NCI-H146 treated with DMSO at 0.1 percent for 48 hours (cell line): ENCODE results near the gene MAD1L1.

Source experiments
- DNase-seq: peaks from one replicate; lab custom pipeline; 2025; ENCODE audit not compliant: unreplicated experiment; lab: John Stamatoyannopoulos, UW

The MAD1L1 gene

DNA sequence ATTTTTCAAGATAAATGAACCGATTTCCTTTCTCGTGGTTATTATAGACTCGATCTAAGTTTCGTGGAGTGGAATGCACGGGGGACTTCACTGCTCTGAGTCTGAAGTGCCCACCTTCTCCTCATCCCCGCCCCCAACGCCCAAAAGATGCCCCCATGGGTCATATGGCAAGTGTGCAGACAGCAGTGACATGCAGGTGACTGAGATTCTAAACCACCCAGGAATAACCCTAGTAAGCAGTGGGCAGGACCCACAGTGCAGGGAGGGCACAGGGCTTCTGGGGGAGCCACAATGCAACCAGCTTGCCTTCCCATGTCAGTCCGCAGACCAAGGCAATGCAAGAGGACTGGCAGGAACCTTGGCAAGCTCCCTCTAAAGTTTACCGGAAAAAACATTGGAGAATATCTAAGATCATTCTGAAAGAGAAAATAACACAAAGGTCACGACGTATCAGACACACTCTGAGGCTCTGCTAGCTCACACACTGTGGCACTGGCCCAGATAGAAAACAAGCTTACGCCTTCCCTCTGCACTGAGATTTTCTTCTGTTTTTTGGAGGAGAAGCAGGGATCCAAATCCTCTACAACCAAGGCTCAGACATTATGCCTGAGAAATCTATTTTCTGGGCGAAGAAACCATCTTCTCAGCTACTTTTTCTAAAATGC, 239.6 kb downstream of the MAD1L1 start:
- no peak for DNase-seq

DNA sequence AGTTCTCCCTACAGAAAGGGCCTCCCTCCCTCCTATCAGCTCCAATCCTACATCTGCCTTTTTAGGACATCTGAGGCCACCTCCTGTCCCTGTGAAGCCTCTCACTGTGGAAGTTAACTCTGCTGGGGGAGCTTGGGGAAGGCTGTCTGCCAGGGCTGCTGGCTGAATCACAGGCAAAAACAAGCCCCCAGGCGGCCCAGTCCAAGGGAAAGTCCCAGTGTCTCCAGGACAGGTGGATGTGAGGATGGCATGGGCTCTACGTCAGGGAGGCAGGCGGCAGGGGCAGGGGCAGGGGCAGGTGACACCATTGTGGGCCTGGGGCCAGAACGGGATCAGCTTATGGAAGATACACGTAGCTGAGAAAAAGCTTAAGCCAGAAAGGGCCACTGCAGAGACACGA, 240.2 kb downstream of the MAD1L1 start:
- no peak for DNase-seq

DNA sequence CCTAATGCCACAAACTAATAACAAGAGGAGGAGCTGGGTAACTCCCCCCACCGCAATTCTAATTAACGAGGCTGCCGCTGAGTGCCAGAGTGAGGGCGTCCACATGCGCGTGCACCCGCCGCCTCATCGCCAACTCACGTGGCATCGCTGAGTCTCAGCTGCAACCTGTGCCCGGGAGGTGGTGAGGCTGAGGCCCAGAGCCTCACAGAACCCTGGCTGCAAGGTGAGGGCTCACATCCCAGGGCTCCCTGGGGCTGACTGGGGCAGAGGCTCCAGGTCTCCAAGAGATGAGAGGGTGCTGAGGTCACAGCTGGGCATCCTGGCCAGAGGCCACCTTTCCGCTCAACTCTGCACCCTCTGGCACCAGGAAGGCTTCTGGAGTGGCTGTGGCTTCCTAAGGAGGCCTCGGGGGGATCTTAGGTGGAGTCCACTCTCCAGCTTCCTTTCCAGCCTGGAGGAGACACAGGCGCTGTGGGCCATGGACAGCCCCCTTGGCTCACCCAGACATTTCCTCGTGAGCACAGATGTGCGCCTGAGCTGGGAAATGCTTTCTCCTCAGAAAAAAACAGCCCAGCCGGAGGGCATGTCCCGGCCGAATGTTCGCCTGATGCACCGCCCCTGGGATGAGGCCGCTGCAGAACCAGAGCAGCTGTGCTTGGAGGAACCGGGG, 242.6 kb downstream of the MAD1L1 start:
- DNase-seq = no peak

DNA sequence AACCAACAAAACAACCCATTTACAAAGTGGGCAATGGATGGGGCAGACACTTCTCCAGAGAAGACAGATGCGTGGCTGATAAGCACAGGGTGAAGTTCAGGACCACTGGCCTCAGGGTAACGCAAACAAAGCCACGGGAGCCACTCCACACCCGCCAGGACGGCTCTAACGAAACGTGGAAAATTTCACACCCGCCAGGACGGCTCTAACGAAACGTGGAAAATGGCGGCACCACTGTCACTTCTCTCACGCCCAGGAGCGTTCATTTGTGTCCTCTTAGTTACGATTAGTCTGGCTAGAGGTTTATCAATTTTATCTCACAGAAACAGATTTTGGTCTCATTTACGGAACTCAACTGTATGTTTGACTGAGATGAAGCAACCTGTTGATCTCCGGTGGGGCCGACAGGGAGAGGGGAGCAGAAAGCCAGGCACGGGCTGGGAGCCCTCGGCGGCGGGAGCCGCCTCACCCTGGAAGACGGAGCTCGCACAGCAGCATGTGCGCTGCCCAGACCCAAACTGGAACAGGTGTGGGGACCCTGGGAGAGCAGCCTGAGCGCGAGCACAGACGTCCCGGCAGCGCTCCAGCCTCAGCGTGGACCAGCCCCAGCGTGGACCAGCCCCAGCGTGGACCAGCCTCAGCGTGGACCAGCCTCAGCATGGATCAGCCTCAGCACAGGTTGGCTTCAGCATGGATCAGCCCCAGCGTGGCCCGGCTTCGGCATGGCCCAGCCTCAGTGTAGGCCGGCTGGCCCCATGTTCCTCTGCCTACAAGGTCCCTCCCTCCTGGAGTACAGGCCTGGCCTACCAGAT, 243.5 kb downstream of the MAD1L1 start:
- no peak for DNase-seq

DNA sequence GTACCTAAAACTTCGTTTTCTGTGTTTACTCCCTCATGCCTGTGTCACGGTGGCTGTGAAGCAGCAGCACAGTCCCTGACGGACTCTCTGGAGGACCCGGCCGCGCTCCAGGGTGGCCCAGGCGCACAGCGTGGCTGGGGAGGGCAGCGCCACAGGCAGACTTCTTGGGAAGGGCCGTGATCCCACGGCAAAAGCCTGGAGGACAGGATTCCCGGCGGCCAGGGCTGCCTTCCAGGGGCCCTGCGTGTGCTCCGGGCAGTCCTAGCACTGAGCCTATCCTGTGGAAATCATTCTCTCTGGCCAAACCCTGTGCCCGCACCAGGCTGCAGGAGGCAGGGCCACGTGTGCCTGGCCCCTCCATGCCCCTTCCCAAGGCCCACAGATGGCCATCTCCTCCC, 244.2 kb downstream of the MAD1L1 start:
- DNase-seq = no peak

DNA sequence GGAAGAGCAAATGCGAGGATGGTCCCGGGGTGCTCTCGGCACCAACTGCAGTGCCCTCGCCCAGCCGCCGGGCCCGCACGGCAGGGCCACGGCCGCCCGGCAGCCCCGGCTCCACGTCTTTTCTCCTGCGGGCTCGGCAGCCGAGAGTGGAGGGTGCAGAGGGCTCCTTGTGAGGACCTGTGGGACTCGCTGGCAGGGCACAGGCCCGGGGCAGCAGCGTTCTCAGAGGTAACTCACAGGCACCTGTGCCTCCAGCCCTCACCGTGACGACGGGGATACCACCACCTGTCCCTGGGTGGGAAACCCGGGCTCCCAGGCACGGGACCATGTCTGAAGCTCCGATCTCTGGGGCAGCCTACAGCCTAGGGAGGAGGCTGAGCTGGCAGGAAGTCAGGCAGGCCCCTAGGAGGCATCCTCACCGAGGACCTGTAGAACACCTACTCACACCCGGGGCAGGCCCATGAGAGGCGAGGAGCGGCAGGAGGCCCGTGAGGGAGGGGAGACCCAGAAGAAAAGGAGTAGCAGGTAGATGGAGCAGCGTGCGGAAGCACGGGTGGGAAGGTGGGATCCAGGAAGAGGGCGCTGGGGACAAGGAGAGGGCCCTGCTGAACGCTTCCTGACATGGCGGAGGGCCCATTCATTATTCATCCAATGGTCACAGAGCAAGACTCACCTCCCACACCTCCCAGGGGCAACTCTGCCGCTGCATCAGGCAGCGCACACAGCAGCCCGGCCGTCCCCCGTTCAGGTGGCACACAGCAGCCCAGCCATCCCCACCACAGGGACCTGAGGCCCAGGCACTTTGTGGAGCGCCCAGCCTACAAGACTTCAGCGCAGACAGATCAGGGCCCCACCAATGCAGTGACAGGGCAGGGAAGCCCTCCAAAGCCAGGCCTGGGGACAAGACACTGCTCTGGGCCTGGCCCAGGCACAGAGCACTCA, 244.9 kb downstream of the MAD1L1 start:
- DNase-seq = no peak

DNA sequence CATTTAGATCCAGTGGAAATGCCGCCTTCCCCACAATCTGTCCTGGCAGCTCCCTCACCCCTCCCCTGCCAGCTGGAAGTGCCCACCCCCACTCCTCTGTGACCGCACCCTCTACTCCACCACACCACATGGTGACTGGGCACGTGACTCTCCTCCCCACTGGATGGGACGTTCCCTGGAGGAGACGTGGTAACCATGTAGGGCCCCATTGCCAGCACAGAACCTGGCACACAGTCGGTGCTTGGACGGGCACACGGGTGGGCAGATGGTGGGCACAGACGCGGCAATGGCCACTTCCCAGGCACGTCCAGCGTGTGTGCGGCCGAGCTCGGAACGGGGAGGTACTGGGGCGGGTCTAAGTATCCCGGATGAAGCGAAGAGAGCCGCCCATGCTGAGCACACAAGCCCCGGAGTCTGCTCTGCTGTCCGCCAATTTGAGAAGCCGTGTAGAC, 245.6 kb downstream of the MAD1L1 start:
- no peak for DNase-seq

DNA sequence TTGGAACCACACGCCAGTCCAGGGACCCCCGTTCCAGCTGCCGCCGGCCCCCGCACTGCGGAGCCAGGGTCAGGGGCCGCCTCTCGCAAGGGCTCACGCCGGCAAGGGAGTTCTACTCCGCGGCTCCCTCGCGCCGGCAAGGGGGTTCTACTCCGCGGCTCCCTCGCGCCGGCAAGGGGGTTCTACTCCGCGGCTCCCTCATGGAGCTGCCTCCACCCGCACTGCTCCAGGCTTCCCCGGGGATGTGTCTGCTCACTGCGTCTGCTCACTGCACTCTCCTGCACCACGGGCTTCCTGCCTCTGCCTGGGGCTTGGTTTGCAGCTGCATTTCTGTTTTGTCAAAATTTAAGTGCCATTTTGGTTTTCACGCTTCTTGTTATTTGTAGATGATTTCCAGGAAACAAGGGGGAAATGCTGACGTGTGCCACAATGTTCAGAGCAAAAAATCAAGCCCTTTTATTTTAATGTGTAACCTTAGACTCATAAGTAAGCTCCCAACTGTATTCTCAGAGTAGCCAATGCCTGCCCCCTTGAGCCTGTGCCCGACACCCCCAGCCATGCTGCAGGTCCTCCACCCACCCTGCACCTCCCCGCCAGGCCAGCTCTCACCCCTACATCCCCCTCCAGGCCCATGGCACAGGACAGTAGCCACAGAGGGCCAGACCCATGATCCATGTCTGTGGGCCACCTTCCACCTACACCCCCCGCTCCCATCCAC, 246.2 kb downstream of the MAD1L1 start:
- no peak for DNase-seq

DNA sequence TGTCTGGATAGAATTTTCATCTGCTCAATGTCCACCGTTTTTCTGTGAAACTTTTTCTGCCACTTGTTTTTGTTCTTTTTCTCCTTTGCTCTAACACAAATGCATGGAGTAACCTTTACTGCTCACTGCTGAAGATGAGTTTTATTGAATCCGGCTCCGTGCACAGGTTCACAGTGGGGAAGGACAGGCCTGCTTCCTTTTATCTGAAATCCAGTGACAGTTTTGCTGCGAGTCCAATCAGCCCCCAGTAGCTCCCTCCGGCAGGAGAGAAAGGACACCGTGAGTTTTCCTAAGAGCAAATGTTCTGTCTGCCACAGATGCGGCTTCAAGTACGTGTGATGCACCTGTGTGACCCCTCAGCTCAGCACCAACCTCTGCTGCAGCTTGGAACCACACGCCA, 246.8 kb downstream of the MAD1L1 start:
- DNase-seq = no peak

DNA sequence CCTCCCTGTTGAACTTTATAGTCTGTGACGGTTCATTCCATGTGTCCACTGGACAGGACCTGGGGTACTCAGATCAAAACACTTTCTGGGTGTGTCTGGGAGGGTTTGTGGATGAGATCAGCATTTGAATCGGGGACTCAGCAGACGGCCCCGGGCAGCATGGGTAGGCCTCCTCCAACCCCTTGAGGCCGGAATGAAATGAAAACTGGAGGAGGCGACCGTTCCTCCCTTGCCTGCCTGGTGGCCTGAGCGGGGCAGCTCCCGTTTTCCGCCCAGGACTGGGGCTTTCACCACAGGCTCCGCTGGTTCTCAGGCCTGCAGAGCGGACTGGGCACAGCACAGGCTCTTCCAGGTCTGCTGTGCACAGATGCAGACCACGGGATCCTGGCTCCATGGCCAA, 247.7 kb downstream of the MAD1L1 start:
- DNase-seq = no peak

DNA sequence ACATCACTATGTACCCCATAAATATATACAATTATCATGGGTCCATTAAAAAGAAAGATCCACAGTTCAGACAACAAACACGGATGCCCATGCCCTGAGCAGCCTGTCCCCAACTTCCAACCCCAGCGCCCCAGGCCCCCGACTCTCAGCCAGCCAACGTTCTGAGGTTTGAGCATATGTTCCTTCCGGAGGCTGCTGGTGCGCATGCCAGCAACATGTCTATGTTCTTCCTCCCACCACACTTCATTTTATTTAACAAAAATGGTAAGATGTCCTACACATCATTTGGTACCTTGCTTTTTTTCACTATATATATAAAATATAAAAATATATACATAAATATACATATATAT, 250.9 kb downstream of the MAD1L1 start:
- no peak for DNase-seq

DNA sequence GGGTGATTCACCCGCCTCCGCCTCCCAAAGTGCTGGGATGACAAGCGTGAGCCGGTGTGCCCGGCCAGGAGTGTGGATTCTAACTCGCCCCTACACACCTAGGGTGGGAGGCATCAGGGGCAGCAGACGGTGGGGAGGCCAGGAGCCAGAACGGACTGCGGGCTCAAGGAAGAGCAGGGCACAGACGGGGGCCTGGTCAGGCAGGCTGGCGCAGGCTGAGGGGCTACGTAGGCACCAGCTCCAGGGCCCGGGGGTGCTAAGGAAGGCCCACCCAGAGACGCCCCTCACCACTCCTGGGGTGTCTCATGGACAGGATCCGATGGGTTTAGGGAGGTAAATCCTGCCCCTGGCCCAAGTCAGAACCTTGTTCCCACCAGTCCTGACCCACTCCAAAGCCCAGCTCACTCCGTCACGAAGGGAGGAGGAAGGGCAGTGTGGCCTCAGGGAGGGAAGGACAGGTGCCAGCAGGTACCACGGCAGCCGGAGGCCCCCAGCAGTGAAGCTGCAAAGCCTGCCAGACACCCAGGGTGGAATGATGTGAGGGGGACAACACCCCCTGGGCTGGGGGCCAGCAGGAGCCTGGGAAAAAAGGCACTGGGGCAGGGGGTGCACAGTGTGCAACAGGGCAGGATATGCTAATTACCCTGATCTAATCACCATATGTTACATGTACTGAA, 251.4 kb downstream of the MAD1L1 start:
- DNase-seq = no peak

DNA sequence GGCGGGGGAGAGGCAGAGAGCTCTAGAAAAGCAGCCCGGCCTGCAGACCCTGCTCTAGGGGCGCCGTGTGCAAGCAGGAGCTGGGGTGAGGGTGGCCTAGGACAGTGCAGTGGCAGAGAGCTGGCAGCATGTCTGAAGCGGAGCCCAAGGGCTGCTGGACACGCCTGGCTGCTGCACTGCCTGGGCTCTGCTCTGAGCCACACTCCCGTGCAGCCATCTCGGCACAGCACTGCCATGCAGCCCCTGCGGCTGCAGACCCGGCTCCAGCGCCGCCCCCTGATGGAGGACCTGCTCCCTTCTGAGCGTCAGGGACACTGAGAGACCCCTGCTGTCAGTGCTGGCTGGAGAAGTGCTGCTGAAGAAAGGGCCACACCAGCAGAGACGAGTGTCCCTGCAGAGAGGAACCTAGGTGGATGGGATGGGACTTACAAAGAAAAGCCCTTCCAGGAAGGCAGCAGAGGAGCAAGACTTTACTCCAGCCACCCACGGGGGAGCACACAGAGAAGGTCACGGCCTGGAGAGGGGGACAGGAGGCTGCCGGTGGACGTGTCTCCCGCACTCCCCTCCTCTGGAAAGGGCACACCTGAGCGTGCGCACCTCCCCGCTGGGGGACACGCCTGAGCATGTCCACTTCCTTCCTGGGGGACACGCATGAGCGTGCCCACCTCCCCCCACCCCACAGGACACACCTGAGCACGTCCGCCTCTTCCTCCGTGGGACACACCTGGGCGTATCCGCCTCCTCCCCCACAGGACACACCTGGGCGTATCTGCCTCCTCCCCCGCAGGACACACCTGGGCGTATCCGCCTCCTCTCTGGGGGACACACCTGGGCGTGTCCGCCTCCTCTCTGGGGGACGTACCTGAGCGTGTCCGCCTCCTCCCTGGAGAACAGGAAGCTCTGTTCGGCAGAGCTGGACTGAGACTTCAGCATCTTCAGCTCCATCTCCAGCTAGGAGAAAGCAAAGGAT, 252.9 kb downstream of the MAD1L1 start:
- no peak for DNase-seq

DNA sequence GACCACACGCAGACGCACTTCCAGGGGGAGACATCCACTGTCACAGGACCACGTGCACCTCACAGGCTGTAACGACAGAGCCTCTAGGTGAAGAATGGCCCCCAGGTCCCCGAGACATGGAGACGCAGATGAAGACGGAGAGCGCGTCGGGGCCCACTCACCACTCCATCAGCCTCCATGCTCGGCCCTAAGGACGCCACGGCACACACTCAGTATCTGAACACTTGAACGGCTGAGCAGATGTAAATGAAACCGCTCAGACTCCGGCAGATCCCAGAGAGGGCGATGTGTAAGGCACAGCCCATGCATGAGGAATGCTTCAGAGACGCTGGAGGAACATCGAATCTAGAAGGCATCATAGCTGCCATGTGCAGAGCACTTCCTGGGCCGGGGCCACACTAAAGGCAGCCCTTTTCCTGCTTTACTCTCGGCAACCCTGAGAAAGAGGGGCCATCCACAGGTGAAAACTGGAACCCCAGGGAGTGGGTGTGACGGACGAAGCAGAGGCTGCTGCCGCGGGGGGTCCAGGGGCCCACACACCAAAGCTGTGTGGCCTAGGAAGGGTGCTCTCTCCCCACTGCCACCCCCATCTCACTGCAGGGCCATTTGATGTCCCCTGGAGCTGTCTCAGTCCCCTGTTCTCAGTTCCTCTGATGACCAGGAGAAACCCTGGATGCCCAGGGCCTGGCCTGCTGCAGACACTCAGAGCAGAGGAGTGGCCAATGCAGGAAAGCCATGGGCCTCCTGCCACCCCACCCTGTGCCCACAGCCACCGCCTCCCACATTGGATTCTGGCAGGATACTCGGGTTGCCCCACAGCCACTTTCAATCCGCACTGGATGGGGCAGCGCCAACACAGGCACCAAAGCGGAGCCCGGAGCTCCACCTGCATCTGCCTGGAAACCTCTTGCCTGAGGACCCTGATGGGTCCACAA, 253.8 kb downstream of the MAD1L1 start:
- no peak for DNase-seq

DNA sequence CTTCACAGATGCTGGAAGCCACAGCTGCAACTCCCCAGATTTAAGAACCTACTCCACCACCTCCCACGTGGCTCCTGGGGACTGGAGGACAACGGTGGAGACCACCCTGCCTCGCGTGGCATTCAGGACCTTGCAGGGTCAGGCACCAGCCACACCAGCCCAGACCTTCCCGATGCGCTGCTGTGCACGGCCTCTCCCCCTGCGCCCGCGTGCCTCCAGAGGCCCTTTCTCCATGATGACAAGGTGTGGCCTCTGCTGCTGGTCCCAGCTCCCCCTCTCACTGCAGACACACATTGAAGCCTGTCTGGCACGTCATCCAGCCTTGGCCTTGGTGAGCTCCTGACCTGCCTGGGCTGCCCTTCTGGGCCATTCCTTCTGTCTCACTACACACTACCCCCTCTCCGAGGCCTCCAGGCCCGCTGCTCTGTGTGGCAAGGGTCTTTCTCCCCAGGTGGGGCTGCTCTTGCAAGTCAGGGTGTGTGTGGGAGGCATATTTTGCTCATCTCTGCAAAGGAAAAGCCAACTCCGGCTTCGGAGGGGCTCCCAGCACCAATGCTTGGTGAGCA, 254.8 kb downstream of the MAD1L1 start:
- no peak for DNase-seq

DNA sequence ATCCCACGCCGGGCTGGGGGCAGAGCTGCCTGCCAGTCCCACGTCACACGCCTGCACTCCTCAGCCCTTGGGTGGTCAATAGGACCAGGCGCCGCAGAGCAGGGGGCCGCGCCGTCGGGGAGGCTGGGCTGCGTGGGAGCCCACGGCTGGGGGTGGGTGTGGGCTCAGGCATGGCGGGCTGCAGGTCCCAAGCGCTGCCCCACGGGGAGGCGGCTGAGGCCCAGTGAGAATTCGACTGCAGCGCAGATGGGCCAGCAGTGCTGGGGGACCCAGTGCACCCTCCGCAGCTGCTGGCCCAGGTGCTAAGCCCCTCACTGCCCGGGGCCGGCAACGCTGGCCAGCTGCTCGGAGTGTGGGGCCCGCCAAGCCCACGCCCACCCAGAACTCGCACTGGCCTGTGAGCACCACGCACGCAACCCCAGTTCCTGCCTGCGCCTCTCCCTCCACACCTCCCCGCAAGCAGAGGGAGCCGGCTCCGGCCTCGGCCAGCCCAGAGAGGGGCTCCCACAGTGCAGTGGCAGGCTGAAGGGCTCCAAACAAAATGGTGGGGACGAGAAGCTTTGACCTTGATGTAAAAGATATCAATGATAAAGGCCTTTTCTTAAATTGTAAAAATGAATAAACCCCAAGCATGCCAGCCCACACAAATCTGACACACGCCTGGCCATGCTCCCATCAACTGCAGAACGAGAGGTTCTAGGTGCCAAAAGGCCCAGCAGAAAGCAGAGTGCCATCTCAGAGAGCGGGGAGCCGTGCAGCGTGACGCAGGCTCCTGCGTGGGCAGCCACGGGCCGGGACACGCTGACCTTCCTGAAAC, 255.5 kb downstream of the MAD1L1 start:
- DNase-seq = no peak
